Inferior parietal cortex (tissue), 1 donor: Measurements from ENCODE around the gene GLB1L3.

Experiments
- DNase-seq: peaks from one replicate; pipeline ENCODE4 v3.0.0-alpha.2; 2016; ENCODE audit errors: extremely low spot score

GLB1L3 gene

DNA sequence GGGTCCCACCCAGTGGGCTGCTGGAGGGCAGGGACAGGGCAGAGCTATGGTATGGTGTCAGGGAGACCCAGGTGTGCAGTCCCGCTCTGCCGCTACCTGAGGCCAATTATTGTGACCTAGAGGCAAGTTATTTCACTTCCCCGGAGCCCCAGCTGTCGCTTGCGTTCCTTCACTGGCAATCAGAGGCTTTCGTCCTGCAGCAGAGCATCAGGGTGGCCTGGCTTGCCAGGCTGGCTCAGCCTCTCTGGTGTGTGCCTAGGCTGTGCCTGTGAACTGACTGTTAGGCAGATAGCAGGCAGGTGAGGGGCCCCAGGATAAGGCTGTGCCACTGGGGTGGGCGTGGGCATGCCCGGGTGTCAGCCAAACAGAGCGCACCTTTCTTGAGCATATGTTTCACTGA, 87.0 kb downstream of the GLB1L3 start:
- no peak for DNase-seq

- DNase-seq, result no peak
Measured at GRCh38 chr11:134363592-134363991, 87.4 kb downstream of the GLB1L3 start.

GRCh38 chr11:134364261-134364660, 88.1 kb downstream of the GLB1L3 start:
- DNase-seq, result no peak

DNA sequence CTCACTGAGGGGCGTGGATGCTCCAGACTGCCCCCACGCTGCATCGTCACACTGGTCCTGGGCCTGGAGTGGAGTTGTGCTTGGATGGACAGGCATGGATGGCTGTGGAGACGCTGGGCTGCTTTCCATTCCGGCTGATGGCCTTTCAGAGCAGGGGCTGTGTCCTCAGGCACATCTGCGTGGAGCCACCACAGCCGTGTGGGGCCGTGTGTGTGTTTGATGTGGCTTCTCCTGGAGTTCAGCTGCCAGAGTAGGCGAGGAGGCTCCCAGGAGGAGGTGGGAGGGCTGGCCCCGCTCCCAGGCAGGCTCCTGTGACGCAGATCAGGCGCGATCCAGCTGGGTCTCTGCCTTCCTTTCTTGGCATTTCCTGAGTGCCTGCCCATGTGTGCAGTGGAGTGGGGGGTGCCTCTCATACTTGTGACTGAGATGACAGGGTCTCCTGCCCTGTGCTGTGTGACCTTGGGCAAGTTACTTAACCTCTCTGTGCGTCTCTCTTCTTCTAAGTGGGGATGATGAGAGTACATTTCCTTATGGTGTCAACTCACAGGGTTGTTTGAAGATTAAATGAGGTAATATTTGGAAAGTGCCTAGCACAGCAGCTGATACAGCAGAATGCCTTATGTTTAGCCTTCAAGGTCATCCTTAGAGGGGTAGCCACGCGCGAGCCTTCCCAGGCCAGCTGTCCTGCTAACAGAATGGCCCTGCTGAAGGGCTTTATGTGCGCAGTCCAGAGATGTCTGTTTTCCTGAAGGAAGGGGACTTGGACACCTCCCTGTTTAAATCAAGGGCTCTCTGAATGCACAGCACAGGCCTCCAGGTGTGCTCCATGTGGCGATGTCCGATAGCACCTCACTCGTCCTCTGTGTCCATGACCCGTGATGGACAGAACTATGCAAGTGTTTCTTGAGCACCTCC, 89.1 kb downstream of the GLB1L3 start:
- no peak for DNase-seq

- DNase-seq, result no peak
Measured at GRCh38 chr11:134366254-134366653, 90.1 kb downstream of the GLB1L3 start.

- DNase-seq, result no peak
Measured at GRCh38 chr11:134367781-134368180, 91.6 kb downstream of the GLB1L3 start.
